Keratinocyte (primary cell): ENCODE data around the gene MYO1C.

Experiments used
- EZH2 ChIP-seq: IDR thresholded peaks from one replicate; pipeline ENCODE4 v1.6.1; 2012; ENCODE audit warnings: inconsistent platforms, mild to moderate bottlenecking, low read length, moderate library complexity
- TF ChIP-seq, protein P1 (sequence below), 3 experiments: IDR thresholded peaks in 1 of 3; conservative IDR thresholded peaks in 1 of 3; optimal IDR thresholded peaks in 1 of 3; 2 replicates in 2 of 3; 3 replicates in 1 of 3; pipeline versions ENCODE3 to v1.5.1; 2011; ENCODE audit warnings: low read length in 3 of 3, mild to moderate bottlenecking in 3 of 3, moderate library complexity in 2 of 3, control low read depth in 1 of 3, inconsistent platforms in 1 of 3; ENCODE audit not compliant: insufficient read depth in 2 of 3; ENCODE audit errors: extremely low read depth in 1 of 3

DNA sequence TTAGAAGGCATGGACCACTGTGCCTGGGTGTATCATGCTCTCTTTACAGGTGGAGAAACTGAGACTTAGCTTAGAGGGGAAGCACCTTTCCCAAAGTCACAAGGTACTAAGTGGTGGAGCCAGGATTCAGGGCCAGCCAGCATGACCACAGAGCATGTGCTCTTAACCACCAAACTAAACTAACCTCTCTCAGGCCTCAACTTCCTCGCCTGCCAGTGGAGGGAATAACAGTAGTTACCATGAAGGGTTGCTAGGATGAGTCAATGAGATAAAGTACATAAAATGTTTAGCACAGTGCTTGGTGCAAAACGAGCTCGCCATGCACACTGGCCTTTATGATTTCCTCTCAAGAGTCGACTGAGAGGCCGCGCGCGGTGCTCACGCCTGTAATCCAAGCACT is 6.4 kb upstream of the MYO1C start:
- TF ChIP-seq, protein P1, sequence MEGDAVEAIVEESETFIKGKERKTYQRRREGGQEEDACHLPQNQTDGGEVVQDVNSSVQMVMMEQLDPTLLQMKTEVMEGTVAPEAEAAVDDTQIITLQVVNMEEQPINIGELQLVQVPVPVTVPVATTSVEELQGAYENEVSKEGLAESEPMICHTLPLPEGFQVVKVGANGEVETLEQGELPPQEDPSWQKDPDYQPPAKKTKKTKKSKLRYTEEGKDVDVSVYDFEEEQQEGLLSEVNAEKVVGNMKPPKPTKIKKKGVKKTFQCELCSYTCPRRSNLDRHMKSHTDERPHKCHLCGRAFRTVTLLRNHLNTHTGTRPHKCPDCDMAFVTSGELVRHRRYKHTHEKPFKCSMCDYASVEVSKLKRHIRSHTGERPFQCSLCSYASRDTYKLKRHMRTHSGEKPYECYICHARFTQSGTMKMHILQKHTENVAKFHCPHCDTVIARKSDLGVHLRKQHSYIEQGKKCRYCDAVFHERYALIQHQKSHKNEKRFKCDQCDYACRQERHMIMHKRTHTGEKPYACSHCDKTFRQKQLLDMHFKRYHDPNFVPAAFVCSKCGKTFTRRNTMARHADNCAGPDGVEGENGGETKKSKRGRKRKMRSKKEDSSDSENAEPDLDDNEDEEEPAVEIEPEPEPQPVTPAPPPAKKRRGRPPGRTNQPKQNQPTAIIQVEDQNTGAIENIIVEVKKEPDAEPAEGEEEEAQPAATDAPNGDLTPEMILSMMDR (optimal IDR thresholded peaks at IDR 0.05 in 1 of 3, IDR thresholded peaks at IDR 0.05 in 1 of 3, conservative IDR thresholded peaks at IDR 0.05 in 1 of 3; ENCODE audit: extremely low read depth in 1 of 3, insufficient read depth in 2 of 3, low read length in 3 of 3) = no peak
- no peak for TF ChIP-seq EZH2
